ENCODE measurements around the gene CBFA2T3. TPM values are rescaled to one million over a fixed set of nuclear protein-coding genes. Genes with fewer than 3 reads are reported as not detected.

The CBFA2T3 gene
- polyA plus RNA-seq (2011; rRNA removed) (not detected in 2 replicates), polyA minus RNA-seq (2011; rRNA and poly(A)+ RNA removed) (not detected in 2 replicates)

DNA sequence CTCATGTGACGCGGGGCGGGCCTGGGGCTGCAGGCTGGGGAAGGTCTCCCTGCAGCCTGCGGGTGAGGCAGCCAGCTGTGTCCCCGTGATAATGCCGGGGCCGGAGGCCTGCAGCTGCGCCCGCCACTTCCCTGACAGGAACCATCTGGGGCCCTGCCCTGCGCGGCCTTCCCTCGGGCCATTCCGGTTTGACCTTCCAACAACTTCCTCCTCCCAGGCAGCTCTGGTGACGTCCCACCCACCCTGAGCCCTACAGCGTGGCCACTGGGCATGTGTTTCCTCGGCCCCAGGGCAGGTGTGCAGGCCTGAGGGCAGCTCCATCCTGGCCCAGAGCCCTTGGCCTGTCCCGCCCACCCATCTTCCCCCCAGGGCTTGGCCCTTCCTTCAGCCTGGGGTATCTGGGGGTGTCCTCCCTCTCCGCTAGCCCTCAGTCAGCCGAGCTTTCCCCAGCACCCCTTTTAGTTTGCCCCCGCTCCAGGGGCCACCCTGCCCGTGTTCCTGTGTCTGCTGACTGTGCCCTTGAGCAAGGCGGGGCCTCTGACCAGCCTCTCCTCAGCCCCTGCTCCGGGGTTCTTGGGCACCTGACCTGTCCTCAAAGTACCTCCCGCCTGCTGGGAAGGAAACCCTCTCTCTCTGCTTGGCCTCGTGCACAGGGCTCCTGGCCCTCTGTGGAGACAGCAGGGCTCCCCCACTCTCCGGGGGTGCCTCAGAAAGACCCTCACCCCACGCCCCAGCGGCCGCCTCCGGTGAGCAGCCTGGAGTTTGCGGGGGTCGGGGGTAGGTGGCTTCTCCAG is at the start of gene CBFA2T3:
TSS of gene CBFA2T3 (minus strand) at position 190 of the 794 bp plus-strand sequence. CDS start 400 bp downstream, outside the sequence.
- ChIA-PET CTCF (no interaction called here), POLR2A (no interaction called here)
- Histone ChIP-seq H3K36me3 (ENCODE audit: control insufficient read depth, insufficient read depth, low read length) (no peaks in the 10 kb centered on the region), H3K27me3 (ENCODE audit: control insufficient read depth, insufficient read depth, low read length) (peaks cover 2% of the 10 kb centered on the region; the same call in 1 of the 2 replicates), H3K4me3 (ENCODE audit: low read depth, low read length) (no peak within 1 kb of the TSS)
- DNase-seq (ENCODE audit: low read depth): no peak
- TF ChIP-seq, protein P1, sequence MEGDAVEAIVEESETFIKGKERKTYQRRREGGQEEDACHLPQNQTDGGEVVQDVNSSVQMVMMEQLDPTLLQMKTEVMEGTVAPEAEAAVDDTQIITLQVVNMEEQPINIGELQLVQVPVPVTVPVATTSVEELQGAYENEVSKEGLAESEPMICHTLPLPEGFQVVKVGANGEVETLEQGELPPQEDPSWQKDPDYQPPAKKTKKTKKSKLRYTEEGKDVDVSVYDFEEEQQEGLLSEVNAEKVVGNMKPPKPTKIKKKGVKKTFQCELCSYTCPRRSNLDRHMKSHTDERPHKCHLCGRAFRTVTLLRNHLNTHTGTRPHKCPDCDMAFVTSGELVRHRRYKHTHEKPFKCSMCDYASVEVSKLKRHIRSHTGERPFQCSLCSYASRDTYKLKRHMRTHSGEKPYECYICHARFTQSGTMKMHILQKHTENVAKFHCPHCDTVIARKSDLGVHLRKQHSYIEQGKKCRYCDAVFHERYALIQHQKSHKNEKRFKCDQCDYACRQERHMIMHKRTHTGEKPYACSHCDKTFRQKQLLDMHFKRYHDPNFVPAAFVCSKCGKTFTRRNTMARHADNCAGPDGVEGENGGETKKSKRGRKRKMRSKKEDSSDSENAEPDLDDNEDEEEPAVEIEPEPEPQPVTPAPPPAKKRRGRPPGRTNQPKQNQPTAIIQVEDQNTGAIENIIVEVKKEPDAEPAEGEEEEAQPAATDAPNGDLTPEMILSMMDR (IDR thresholded peaks at IDR 0.05; ENCODE audit: insufficient read depth, low read depth, low read length): no peak

DNA sequence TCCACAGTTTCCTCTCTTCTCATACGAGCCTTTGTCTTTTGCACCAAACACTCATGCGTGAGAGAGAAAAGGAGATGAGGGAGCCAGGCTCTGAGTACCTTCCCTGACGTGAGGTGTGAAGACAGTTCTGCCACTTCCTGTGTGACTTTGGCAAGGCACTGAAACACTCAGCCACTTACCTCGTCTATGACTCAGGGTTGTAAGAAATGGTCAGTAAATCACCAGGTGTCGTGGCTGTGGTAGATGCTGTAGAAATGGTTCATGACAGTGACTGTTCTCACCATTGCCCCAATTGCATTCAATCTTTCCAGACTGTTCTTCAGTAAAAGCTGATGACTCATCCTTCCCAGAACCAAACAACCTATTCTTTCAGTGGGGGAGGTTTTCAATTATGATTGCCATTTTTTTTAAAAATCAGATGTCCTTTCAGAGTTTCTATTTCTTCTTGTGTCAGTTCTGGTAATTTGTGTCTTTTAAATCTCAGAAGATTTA is 49.2 kb upstream of the CBFA2T3 start:
- TF ChIP-seq, protein P1 (IDR thresholded peaks at IDR 0.05; ENCODE audit: insufficient read depth, low read depth, low read length): no peak
- Histone ChIP-seq H3K4me3 (ENCODE audit: low read depth, low read length) (no peak overlapping the region), H3K36me3 (ENCODE audit: control insufficient read depth, insufficient read depth, low read length) (no peaks in the 10 kb centered on the region), H3K27me3 (ENCODE audit: control insufficient read depth, insufficient read depth, low read length) (no peaks in the 10 kb centered on the region)
- POLR2A ChIA-PET: no interaction called here
- CTCF ChIA-PET: no interaction called here
- DNase-seq (ENCODE audit: low read depth): no peak

DNA sequence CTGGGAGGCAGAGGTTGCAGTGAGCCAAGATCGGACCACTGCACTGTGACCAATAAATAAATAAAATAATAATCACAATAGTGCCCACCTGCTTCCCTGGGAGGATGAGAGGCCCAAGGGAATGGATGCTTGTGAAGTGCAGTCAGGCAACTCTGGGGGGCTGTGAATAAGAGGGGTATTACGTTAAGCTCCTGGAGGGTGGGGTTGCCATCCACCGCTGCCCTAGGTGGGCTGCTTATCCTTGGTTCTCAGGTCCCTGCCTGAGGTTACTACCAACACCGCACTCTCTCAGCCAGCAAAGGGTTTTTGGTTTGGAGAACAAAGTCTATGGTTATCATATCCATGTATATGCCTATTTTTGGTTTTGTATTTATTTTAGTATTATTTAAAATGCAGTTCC is 48.6 kb upstream of the CBFA2T3 start:
- Histone ChIP-seq H3K36me3 (ENCODE audit: control insufficient read depth, insufficient read depth, low read length) (no peaks in the 10 kb centered on the region), H3K27me3 (ENCODE audit: control insufficient read depth, insufficient read depth, low read length) (no peaks in the 10 kb centered on the region), H3K4me3 (ENCODE audit: low read depth, low read length) (no peak overlapping the region)
- CTCF ChIA-PET: no interaction called here
- POLR2A ChIA-PET: no interaction called here
- DNase-seq (ENCODE audit: low read depth): no peak
- TF ChIP-seq, protein P1 (IDR thresholded peaks at IDR 0.05; ENCODE audit: insufficient read depth, low read depth, low read length): no peak

DNA sequence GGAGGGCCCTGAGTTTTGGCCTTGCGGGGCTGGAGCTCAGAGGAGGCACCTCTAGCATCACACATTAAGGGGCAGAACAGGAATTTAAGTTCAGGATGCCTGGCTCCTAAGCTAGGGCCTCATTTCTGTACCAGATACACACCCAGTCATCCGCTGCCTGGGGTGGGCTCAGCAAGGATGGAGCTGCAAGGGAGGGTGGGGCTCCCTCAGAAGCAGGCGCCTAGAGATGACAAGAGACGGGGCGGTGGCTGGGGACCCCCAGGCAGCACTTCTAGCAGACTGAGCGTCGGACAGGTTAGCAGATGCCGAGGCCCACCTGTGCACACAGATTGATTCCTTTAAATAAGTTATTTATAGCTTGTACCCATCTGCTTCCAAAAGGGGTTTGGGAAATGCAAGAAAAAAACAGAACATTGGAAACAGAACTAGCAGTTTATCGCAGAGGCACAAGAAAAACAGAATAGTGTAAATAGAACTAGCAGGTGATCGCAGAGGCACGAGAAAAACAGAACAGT is 47.6 kb upstream of the CBFA2T3 start:
- H3K27me3 ChIP-seq (ENCODE audit: control insufficient read depth, insufficient read depth, low read length): no peaks in the 10 kb centered on the region
- POLR2A ChIA-PET: no interaction called here
- CTCF ChIA-PET: no interaction called here
- DNase-seq (ENCODE audit: low read depth): no peak
- TF ChIP-seq, protein P1 (IDR thresholded peaks at IDR 0.05; ENCODE audit: insufficient read depth, low read depth, low read length): no peak
- no peaks in the 10 kb centered on the region for H3K36me3 ChIP-seq (ENCODE audit: control insufficient read depth, insufficient read depth, low read length)
- H3K4me3 ChIP-seq (ENCODE audit: low read depth, low read length): no peak overlapping the region

DNA sequence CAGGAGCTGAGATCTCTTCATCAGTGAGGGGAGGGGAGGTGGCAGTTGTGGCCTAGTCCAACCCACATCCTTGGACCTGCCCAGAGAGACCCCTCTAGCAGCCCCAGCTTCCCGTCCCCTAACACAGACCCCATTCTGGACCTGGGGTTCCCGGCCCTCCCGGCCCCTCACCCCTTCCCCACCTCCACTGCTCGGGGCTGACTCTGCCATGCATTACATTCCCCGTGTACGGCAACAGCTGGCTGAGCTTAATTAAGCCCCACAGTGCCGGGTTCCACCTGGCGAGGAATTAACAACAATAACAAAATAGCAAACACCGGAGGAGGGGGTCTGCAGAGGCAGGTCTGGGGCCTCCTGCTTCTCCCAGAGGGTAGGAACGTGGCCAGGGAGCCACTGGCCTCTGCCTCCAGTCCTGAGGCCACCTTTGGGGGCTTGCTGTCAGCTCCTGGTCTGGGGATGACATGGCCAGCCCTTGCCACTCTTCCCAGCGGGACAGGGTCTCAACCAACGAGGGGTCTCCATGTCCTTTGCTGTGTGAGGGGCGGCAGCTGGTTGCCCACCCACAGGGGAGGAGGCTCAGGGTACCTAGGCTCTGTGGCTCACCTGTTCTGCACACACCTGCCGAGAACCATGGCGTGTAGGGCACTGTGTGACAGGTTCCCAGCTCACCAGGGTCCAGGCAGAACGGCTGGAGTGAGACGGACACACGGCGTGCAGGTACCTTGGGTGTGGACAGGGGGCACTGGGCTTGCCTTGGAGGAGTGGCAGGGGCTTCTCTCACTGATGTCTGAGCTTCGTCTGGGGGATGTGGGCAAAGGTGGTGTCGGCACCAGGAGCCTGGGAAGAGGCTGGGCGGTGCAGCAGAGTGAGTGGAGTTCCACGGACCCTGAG is 46.9 kb upstream of the CBFA2T3 start:
- POLR2A ChIA-PET: no interaction called here
- no peaks in the 10 kb centered on the region for H3K27me3 ChIP-seq (ENCODE audit: control insufficient read depth, insufficient read depth, low read length)
- H3K36me3 ChIP-seq (ENCODE audit: control insufficient read depth, insufficient read depth, low read length): no peaks in the 10 kb centered on the region
- TF ChIP-seq, protein P1 (IDR thresholded peaks at IDR 0.05; ENCODE audit: insufficient read depth, low read depth, low read length): no peak
- H3K4me3 ChIP-seq (ENCODE audit: low read depth, low read length): no peak overlapping the region
- no peak for DNase-seq (ENCODE audit: low read depth)
- CTCF ChIA-PET: no interaction called here

Data from BJ (cell line).